ENCODE measurements around the gene LTB4R. TPM values are rescaled to one million over a fixed set of nuclear protein-coding genes. Genes with fewer than 3 reads are reported as not detected.
A peak's percentile ranks its signal among the peaks of the same experiment; 100 is the strongest.

LTB4R gene
- total and polyA plus RNA-seq, 5 experiments from 2014 or later: 3.4 to 10.1 (median 5.9) TPM

- DNase-seq (no peak), ATAC-seq (no peak)
- Mint-ChIP-seq H3K4me3 (peak overlapping the region in 2 of 10 donors; percentile 29 to 36), H3K27ac (peak overlapping the region in 2 of 10 donors; percentile 27 to 76), H3K27me3 (peaks cover 15 to 59% (median 22%) of the 10 kb centered on the region in 5 donors), H3K36me3 (peaks cover 0 to 7% (median 1%) of the 10 kb centered on the region in 3 donors), H3K9me3 (no peaks in the 10 kb centered on the region), H3K4me1 (peaks cover 22 to 78% (median 58%) of the 10 kb centered on the region in 4 donors)
- POLR2A ChIA-PET: interaction anchor here (0.6 to 5.4 kb wide), 5 partner anchors 20 to 106 kb away, joined by 3 to 99 read pairs (median 33); partner anchors contain the start of genes CBLN3, KHNYN, LTB4R and LTB4R2
These were observed 19.8 kb downstream of the LTB4R start for GRCh38 chr14:24330973-24331674.

DNA sequence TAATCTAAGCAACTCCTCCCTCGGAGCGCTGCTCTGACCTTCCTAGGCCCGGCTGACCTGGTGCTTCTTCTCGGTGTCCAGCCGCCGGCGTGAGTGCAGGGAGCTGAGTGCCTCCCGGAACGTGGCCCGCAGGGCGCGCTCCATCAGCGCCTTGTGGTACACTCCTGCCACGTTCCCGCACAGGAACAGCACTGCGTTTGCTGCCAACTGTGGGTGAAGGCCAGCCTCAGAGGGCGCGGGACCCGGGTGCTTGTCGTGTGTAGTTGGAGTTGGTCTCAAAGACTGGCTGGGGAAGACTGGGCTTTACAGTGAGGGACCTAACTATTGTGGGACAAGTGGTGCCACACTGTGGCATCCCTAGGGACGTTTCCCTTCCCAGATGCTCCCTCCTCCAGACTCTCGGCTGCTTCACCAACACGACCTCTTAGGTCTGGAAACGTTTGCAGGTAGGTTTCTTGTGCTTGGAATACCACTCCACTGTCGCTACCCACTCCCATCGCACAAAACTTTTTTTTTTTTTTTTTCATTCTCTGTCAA is 20.5 kb downstream of the LTB4R start:
- H3K4me3 Mint-ChIP-seq: peak overlapping the region; percentile 72 to 93 (median 84)
- peaks cover 15 to 59% (median 22%) of the 10 kb centered on the region in 5 donors for H3K27me3 Mint-ChIP-seq
- H3K36me3 Mint-ChIP-seq: peaks cover 0 to 13% (median 7%) of the 10 kb centered on the region in 3 donors
- H3K9me3 Mint-ChIP-seq: no peaks in the 10 kb centered on the region
- DNase-seq (no peak), ATAC-seq (no peak)
- POLR2A ChIA-PET: interaction anchor here (0.5 to 5.4 kb wide), 12 partner anchors 10 to 1231 kb away, joined by 3 to 99 read pairs (median 4); partner anchors contain the start of genes CBLN3, CHMP4A, DHRS1 and KHNYN
- peak overlapping the region; percentile 7 to 94 (median 67) for H3K27ac Mint-ChIP-seq
- peaks cover 23 to 81% (median 60%) of the 10 kb centered on the region in 4 donors for H3K4me1 Mint-ChIP-seq

- H3K4me3 Mint-ChIP-seq: peak overlapping the region; percentile 72 to 93 (median 84)
- peaks cover 0 to 19% (median 7%) of the 10 kb centered on the region in 3 donors for H3K36me3 Mint-ChIP-seq
- H3K27ac Mint-ChIP-seq: peak overlapping the region; percentile 4 to 94 (median 67)
- peaks cover 19 to 75% (median 55%) of the 10 kb centered on the region in 4 donors for H3K4me1 Mint-ChIP-seq
- DNase-seq: peak; percentile 57 to 93 (median 88)
- ATAC-seq: peak; percentile 86 to 92
- peaks cover 15 to 59% (median 22%) of the 10 kb centered on the region in 5 donors for H3K27me3 Mint-ChIP-seq
- no peaks in the 10 kb centered on the region for H3K9me3 Mint-ChIP-seq
- POLR2A ChIA-PET: interaction anchor here (0.5 to 5.4 kb wide), 18 partner anchors 11 to 1232 kb away, joined by 3 to 99 read pairs (median 4); partner anchors contain the start of genes CBLN3, CHMP4A, DHRS1 and IPO4
These were observed 21.1 kb downstream of the LTB4R start for GRCh38 chr14:24332268-24332993.

DNA sequence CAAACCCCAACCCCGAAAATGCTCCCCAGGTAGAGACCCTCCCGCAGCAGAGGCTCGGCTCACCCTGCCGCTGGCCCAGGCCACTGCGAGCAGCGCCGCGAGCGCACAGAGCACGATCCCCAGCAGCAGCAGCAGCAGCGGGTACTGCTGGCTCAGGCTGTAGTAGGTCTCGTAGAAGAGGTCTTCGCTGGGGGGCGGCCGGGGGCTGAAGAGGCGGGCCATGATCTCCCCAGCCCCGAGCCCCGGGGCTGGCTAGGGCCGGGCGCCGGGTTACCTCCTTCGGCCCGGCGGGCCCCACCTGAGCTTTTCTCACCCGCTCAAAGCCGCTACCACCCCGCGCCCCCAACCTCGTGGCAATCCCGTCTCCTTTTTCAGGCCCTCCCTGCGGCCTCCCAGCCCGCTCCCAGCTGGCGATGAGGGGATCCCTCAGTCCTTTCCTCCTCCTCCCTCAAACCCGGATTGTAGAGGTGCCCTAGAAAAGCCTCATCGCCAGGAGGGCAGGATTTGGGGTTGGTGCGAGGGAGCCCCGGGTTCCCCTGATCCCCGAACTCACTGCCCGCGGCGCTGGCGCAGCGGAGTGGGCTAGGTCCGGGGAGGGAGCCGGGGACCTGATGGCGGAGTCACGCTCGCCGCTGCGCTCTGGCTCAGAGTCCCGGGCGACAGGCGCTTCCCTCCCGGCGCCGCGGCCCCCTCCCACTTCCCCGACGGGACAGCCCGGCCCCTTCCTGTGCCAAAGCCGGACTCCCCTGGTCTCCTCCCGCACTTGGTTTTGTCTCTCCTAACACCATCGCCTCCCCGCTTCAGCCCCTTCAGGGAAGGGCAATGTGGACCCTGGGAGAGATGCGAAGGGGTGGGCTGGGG is 23.4 kb downstream of the LTB4R start, which contains the start of gene ADCY4:
Gene ADCY4, minus strand, starts transcription at position 641 of the 861 bp plus-strand sequence. Its CDS starts 419 bp downstream, at position 222.
- Mint-ChIP-seq H3K4me3 (peak within 1 kb of the TSS in 9 of 10 donors; percentile 39 to 93 (median 73)), H3K9me3 (no peaks in the 10 kb centered on the region), H3K4me1 (peaks cover 15 to 70% (median 59%) of the 10 kb centered on the region in 4 donors), H3K36me3 (peaks cover 0 to 31% (median 7%) of the 10 kb centered on the region in 3 donors), H3K27ac (peak within 1 kb of the TSS in 3 of 10 donors; percentile 29 to 59 (median 40)), H3K27me3 (peaks cover 15 to 43% (median 19%) of the 10 kb centered on the region in 5 donors)
- DNase-seq: peak in 3 of 10 donors; percentile 35 to 39 (median 38)
- POLR2A ChIA-PET: interaction anchor here (1.1 to 5.4 kb wide), 4 partner anchors 24 to 101 kb away, joined by 4 to 99 read pairs (median 12); partner anchors contain the start of genes CBLN3, KHNYN, LTB4R and LTB4R2
- ATAC-seq: peak; percentile 26 to 32

DNA sequence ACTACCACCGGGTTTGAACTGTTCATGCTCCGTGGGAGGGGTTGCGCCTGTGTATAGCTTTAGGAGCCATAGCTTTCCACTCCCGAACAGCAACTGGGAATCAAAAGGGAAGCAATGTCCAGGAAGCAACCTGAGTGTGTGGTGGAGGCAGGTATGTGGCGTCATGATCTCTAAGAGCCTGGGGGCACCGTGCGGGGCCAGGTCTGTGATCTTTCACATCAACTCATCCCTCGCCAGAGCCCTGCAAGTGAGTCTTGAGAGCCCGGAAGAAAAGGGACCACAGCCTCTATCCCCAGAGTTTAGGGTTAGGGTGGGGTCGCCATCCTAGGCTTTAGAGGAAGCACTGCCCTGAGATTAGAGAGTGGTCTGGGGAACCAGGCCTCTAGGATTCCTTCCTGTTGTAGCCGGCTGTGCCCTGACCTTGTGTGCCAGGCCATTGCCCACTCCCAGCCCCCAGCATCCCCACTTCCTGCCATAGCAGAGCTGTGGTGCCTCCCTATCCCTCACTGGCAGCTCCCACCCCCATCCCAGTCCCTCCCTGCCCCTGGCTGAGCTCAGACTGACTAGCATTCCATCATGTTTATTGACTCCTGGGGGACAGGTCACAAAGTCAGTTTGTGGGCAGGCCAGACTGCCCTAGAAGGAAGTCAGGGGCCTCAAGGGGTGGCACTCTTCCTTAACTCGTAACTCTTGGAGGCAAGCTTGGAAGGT is 24.3 kb downstream of the LTB4R start:
- Mint-ChIP-seq H3K36me3 (peaks cover 0 to 31% (median 7%) of the 10 kb centered on the region in 3 donors), H3K27me3 (peaks cover 10 to 34% (median 18%) of the 10 kb centered on the region in 5 donors), H3K4me3 (peak overlapping the region in 8 of 10 donors; percentile 8 to 73 (median 54)), H3K4me1 (peaks cover 18 to 67% (median 61%) of the 10 kb centered on the region in 4 donors), H3K27ac (peak overlapping the region in 1 of 10 donors; percentile 52), H3K9me3 (no peaks in the 10 kb centered on the region)
- DNase-seq (no peak), ATAC-seq (no peak)
- POLR2A ChIA-PET: interaction anchor here (0.6 to 7.0 kb wide), 4 partner anchors 91 to 100 kb away, joined by 4 to 99 read pairs (median 28); partner anchors contain the start of genes CBLN3 and KHNYN

DNA sequence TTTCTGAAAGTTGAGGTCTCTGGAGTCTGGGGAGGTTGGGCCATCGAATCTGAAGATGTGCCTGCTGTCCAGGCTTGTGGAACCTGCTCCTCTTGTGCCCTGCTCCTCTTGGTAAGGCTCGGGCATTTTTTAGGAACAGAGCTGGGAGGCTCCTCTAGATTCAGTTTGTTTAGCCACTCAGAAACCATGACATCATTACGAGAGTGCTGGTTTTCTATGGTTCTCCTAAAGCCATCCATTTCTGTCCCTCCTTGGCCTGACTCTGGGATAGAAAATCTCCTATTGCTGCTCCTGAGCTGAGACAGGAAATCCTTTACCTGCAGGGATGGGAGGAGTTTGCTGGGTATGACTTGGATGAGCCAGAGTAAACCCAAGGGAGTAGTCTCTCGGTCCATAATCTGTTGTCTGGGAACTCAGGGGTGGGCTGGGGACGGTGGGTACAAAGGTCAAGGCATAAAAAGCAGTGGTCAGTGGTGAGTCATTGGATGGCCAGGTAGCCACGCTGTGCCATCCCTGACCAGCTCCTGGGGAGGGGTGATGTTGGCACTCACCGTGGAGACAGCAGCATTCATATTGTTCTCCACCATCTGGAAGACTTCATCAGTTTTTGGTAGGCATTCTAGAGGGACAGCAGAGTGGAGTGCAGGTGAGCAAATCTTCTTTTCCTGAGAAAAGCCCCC is 26.0 kb downstream of the LTB4R start:
- peaks cover 8 to 23% (median 15%) of the 10 kb centered on the region in 5 donors for H3K27me3 Mint-ChIP-seq
- H3K4me3 Mint-ChIP-seq: peak overlapping the region in 3 of 10 donors; percentile 24 to 98 (median 88)
- H3K9me3 Mint-ChIP-seq: no peaks in the 10 kb centered on the region
- H3K4me1 Mint-ChIP-seq: peaks cover 13 to 55% (median 47%) of the 10 kb centered on the region in 4 donors
- POLR2A ChIA-PET: interaction anchor here (7.0 kb wide), 1 partner anchor 94 kb away, joined by 53 read pairs; the partner anchor contains the start of genes CBLN3 and KHNYN
- H3K36me3 Mint-ChIP-seq: peaks cover 0 to 31% (median 7%) of the 10 kb centered on the region in 3 donors
- ATAC-seq (no peak), DNase-seq (no peak)
- peak overlapping the region in 2 of 10 donors; percentile 10 to 48 for H3K27ac Mint-ChIP-seq

DNA sequence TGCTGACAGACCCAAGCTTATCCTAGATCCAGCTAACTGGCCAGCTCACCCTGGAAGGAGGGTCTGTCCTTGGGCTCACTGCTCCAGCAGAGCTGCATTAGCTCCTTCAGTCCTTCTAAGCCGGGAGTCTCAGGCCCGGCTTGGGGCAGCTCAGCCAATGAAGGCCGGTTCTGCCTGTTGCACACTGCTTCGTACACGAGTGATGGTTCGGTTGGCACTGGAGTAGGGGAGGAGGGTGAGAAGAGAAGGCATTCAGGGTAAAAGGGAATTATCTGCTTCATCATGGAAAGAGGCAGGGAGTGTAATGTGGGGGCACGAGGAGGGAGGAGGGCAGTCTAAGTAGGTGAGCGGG is 26.5 kb downstream of the LTB4R start:
- DNase-seq: no peak
- Mint-ChIP-seq H3K4me3 (peak overlapping the region in 7 of 10 donors; percentile 24 to 98 (median 88)), H3K36me3 (peaks cover 0 to 31% (median 7%) of the 10 kb centered on the region in 3 donors), H3K9me3 (no peaks in the 10 kb centered on the region), H3K27me3 (peaks cover 6 to 22% (median 12%) of the 10 kb centered on the region in 5 donors), H3K27ac (peak overlapping the region in 4 of 10 donors; percentile 2 to 79 (median 44)), H3K4me1 (peaks cover 12 to 51% (median 43%) of the 10 kb centered on the region in 4 donors)
- ATAC-seq: no peak
- POLR2A ChIA-PET: interaction anchor here (7.0 kb wide), 1 partner anchor 93 kb away, joined by 53 read pairs; the partner anchor contains the start of genes CBLN3 and KHNYN

DNA sequence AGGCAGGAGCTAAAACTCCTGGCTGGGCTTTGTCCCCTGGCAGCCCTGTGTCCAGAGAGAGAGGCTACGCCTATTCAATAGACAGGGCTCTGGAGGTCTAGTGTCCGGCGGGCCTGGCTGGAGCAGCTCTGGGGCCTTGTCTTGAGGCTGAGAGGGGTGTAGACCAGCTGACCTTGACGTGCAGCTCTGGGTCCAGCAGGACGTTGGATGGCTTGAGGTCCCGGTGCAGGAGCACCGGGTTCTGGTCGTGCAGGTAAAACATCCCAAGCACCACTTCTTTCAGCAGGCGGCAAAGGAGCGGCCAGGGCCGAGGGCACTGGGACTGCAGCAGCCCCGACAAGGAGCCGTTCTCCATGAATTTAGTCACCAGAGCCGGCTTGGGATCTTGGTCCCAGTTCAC is 27.5 kb downstream of the LTB4R start:
- POLR2A ChIA-PET: interaction anchor here (0.6 to 7.0 kb wide), 7 partner anchors 25 to 103 kb away, joined by 3 to 53 read pairs (median 4); partner anchors contain the start of genes CBLN3, KHNYN, LTB4R and SDR39U1
- H3K27ac Mint-ChIP-seq: peak overlapping the region in 4 of 10 donors; percentile 48 to 98 (median 71)
- peaks cover 6 to 14% (median 11%) of the 10 kb centered on the region in 5 donors for H3K27me3 Mint-ChIP-seq
- H3K36me3 Mint-ChIP-seq: peaks cover 0 to 31% (median 7%) of the 10 kb centered on the region in 3 donors
- H3K4me3 Mint-ChIP-seq: peak overlapping the region; percentile 88 to 98 (median 96)
- H3K9me3 Mint-ChIP-seq: no peaks in the 10 kb centered on the region
- peaks cover 12 to 44% (median 36%) of the 10 kb centered on the region in 4 donors for H3K4me1 Mint-ChIP-seq
- DNase-seq (no peak), ATAC-seq (no peak)

DNA sequence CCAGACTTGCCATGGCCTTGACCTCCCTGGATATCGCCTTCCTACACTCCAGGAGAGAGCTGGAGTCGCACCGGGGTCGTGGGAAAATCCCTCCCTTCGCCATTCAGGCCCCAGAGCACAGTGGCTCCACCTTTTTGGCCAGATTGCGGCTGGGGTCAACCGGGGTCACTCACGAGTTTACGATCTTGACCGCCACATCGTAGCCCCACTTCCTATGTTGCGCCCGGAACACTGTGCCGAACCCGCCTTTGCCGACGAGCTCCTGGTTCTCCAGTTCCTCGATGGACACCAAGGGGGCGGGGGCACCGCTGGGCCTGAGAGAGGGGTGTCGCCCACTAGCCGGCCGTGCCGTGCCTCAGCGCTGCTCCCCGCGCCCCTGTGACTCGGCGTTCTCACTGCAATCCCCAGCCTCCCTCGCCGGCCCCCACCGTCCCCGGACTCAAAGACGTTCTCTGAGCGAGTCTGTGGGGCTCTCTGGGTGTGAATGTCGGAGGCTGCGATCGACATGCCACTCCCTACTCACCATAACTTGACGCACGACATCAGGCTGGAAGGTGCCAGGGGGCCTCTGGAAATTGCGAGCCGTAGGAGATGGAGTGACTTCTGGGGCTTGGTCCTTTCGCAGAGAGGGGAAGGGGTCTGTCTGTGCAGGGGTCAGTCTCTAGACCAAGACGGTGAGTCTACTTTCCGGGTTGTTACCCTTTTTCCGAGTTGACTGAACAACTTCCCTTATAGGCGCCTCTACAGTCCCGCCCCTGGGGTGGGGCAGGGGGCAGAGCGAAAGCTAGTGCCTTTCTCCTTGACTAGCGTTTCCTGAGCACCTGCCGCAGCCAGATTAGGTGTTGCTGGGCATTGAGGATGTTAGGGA is 28.2 kb downstream of the LTB4R start, which contains the start of gene RIPK3:
Gene RIPK3, minus strand, starts transcription at position 708 of the 868 bp plus-strand sequence. Its CDS starts 165 bp downstream, at position 543.
- H3K4me1 Mint-ChIP-seq: peaks cover 12 to 38% (median 32%) of the 10 kb centered on the region in 4 donors
- peak within 1 kb of the TSS; percentile 88 to 98 (median 96) for H3K4me3 Mint-ChIP-seq
- peaks cover 5 to 14% (median 12%) of the 10 kb centered on the region in 5 donors for H3K27me3 Mint-ChIP-seq
- H3K9me3 Mint-ChIP-seq: no peaks in the 10 kb centered on the region
- POLR2A ChIA-PET: interaction anchor here (0.6 to 7.0 kb wide), 10 partner anchors 26 to 103 kb away, joined by 3 to 53 read pairs (median 4); partner anchors contain the start of genes CBLN3, KHNYN, LTB4R and RABGGTA
- ATAC-seq (peak; percentile 94 to 95), DNase-seq (peak; percentile 46 to 82 (median 62))
- H3K36me3 Mint-ChIP-seq: peaks cover 0 to 31% (median 7%) of the 10 kb centered on the region in 3 donors
- H3K27ac Mint-ChIP-seq: peak within 1 kb of the TSS; percentile 70 to 98 (median 95)

Measured in naive thymus-derived CD8-positive, alpha-beta T cell (primary cell).